Central memory CD8-positive, alpha-beta T cell (primary cell): ENCODE data around the gene IQGAP2.

Experiments used
- ATAC-seq: fragments of 150-1000 bp; cut with Tn5 transposase; replicated peaks from 2 replicates; pipeline ENCODE4 v1.10.0; 2022; ENCODE audit warnings: mild to moderate bottlenecking, moderate FRiP score, moderate number of reproducible peaks; ENCODE audit not compliant: poor library complexity, severe bottlenecking; ENCODE audit errors: extremely low read depth
- DNase-seq, 2 donors: peaks; one replicate each; pipeline ENCODE4 v3.0.0; 2021; ENCODE audit warnings: low spot score in 2 of 2
- H3K27ac Mint-ChIP-seq: one replicate; pipeline ENCODE4 v1.8.0; 2022; ENCODE audit warnings: low read depth, mild to moderate bottlenecking, moderate library complexity, mixed read lengths
- H3K27me3 Mint-ChIP-seq: one replicate; pipeline ENCODE4 v1.8.0; 2022; ENCODE audit warnings: mixed read lengths
- H3K36me3 Mint-ChIP-seq: one replicate; pipeline ENCODE4 v1.8.0; 2022; ENCODE audit warnings: mild to moderate bottlenecking, moderate library complexity, mixed read lengths; ENCODE audit not compliant: insufficient read depth
- H3K4me1 Mint-ChIP-seq: one replicate; pipeline ENCODE4 v1.8.0; 2022; ENCODE audit warnings: mixed read lengths
- H3K4me3 Mint-ChIP-seq: one replicate; pipeline ENCODE4 v1.8.0; 2022; ENCODE audit warnings: mild to moderate bottlenecking, moderate library complexity, mixed read lengths
- H3K9me3 Mint-ChIP-seq: one replicate; pipeline ENCODE4 v1.8.0; 2022; ENCODE audit warnings: mixed read lengths

Gene IQGAP2

GRCh38 chr5:76445830-76446229, 42.7 kb downstream of the IQGAP2 start:
- ATAC-seq (no peak), DNase-seq (no peak)
- peak overlapping the region; percentile 60 for H3K27ac Mint-ChIP-seq
- H3K9me3 Mint-ChIP-seq: no peaks in the 10 kb centered on the region
- H3K27me3 Mint-ChIP-seq: no peaks in the 10 kb centered on the region
- no peak overlapping the region for H3K4me3 Mint-ChIP-seq
- peaks cover 28% of the 10 kb centered on the region for H3K36me3 Mint-ChIP-seq
- H3K4me1 Mint-ChIP-seq: peaks cover 84% of the 10 kb centered on the region

GRCh38 chr5:76446776-76447175, 43.7 kb downstream of the IQGAP2 start:
- H3K36me3 Mint-ChIP-seq: peaks cover 26% of the 10 kb centered on the region
- no peak overlapping the region for H3K4me3 Mint-ChIP-seq
- DNase-seq (no peak), ATAC-seq (no peak)
- no peaks in the 10 kb centered on the region for H3K9me3 Mint-ChIP-seq
- H3K4me1 Mint-ChIP-seq: peaks cover 84% of the 10 kb centered on the region
- no peaks in the 10 kb centered on the region for H3K27me3 Mint-ChIP-seq
- no peak overlapping the region for H3K27ac Mint-ChIP-seq

GRCh38 chr5:76449606-76450005, 46.5 kb downstream of the IQGAP2 start:
- no peak for ATAC-seq
- Mint-ChIP-seq H3K4me3 (no peak overlapping the region), H3K36me3 (peaks cover 26% of the 10 kb centered on the region), H3K9me3 (no peaks in the 10 kb centered on the region), H3K27me3 (no peaks in the 10 kb centered on the region), H3K27ac (peak overlapping the region; percentile 81), H3K4me1 (peaks cover 76% of the 10 kb centered on the region)
- DNase-seq: no peak

- ATAC-seq: no peak
- DNase-seq: no peak
- Mint-ChIP-seq H3K27me3 (no peaks in the 10 kb centered on the region), H3K9me3 (no peaks in the 10 kb centered on the region), H3K4me1 (peaks cover 73% of the 10 kb centered on the region), H3K36me3 (peaks cover 23% of the 10 kb centered on the region), H3K4me3 (peak overlapping the region; percentile 43), H3K27ac (peak overlapping the region; percentile 81)
Measured at GRCh38 chr5:76450054-76450453, 47.0 kb downstream of the IQGAP2 start.

- no peaks in the 10 kb centered on the region for H3K27me3 Mint-ChIP-seq
- ATAC-seq (no peak), DNase-seq (no peak)
- H3K27ac Mint-ChIP-seq: peak overlapping the region; percentile 41
- H3K36me3 Mint-ChIP-seq: peaks cover 19% of the 10 kb centered on the region
- peak overlapping the region; percentile 43 for H3K4me3 Mint-ChIP-seq
- H3K4me1 Mint-ChIP-seq: peaks cover 70% of the 10 kb centered on the region
- H3K9me3 Mint-ChIP-seq: no peaks in the 10 kb centered on the region
Measured at GRCh38 chr5:76451031-76451701, 48.1 kb downstream of the IQGAP2 start.

GRCh38 chr5:76455531-76456133, 52.5 kb downstream of the IQGAP2 start:
- H3K4me1 Mint-ChIP-seq: peaks cover 69% of the 10 kb centered on the region
- no peak overlapping the region for H3K4me3 Mint-ChIP-seq

GRCh38 chr5:76456258-76456657, 53.2 kb downstream of the IQGAP2 start:
- no peak for DNase-seq
- peaks cover 13% of the 10 kb centered on the region for H3K36me3 Mint-ChIP-seq
- no peaks in the 10 kb centered on the region for H3K9me3 Mint-ChIP-seq
- H3K27ac Mint-ChIP-seq: no peak overlapping the region
- no peaks in the 10 kb centered on the region for H3K27me3 Mint-ChIP-seq
- H3K4me3 Mint-ChIP-seq: no peak overlapping the region
- no peak for ATAC-seq
- H3K4me1 Mint-ChIP-seq: peaks cover 64% of the 10 kb centered on the region

More at GRCh38 chr5:76455531-76456133, 52.5 kb downstream of the IQGAP2 start:
- H3K27ac Mint-ChIP-seq: no peak overlapping the region
- no peak for ATAC-seq
- H3K36me3 Mint-ChIP-seq: peaks cover 15% of the 10 kb centered on the region
- no peaks in the 10 kb centered on the region for H3K27me3 Mint-ChIP-seq
- DNase-seq: no peak
- H3K9me3 Mint-ChIP-seq: no peaks in the 10 kb centered on the region

- no peaks in the 10 kb centered on the region for H3K9me3 Mint-ChIP-seq
- H3K27ac Mint-ChIP-seq: peak overlapping the region; percentile 61
- H3K4me3 Mint-ChIP-seq: no peak overlapping the region
- no peaks in the 10 kb centered on the region for H3K27me3 Mint-ChIP-seq
- peaks cover 25% of the 10 kb centered on the region for H3K36me3 Mint-ChIP-seq
- ATAC-seq (no peak), DNase-seq (no peak)
- peaks cover 71% of the 10 kb centered on the region for H3K4me1 Mint-ChIP-seq
Measured at GRCh38 chr5:76457674-76458485, 54.8 kb downstream of the IQGAP2 start.

GRCh38 chr5:76458486-76458830, 55.4 kb downstream of the IQGAP2 start:
- Mint-ChIP-seq H3K4me1 (peaks cover 68% of the 10 kb centered on the region), H3K4me3 (no peak overlapping the region), H3K27ac (peak overlapping the region; percentile 61), H3K9me3 (no peaks in the 10 kb centered on the region), H3K27me3 (no peaks in the 10 kb centered on the region), H3K36me3 (peaks cover 30% of the 10 kb centered on the region)
- DNase-seq: no peak
- no peak for ATAC-seq

- DNase-seq: no peak
- Mint-ChIP-seq H3K9me3 (no peaks in the 10 kb centered on the region), H3K4me3 (no peak overlapping the region), H3K36me3 (peaks cover 26% of the 10 kb centered on the region), H3K27me3 (no peaks in the 10 kb centered on the region), H3K4me1 (peaks cover 66% of the 10 kb centered on the region), H3K27ac (peak overlapping the region; percentile 61)
- ATAC-seq: no peak
Measured at GRCh38 chr5:76460104-76460503, 57.0 kb downstream of the IQGAP2 start.

GRCh38 chr5:76462097-76462667, 59.1 kb downstream of the IQGAP2 start:
- H3K9me3 Mint-ChIP-seq: no peaks in the 10 kb centered on the region
- ATAC-seq: no peak

GRCh38 chr5:76467216-76467615, 64.1 kb downstream of the IQGAP2 start:
- peak overlapping the region; percentile 39 for H3K27ac Mint-ChIP-seq

More at GRCh38 chr5:76462097-76462667, 59.1 kb downstream of the IQGAP2 start:
- Mint-ChIP-seq H3K27me3 (no peaks in the 10 kb centered on the region), H3K36me3 (peaks cover 24% of the 10 kb centered on the region), H3K4me1 (peaks cover 63% of the 10 kb centered on the region), H3K4me3 (no peak overlapping the region), H3K27ac (no peak overlapping the region)
- DNase-seq: no peak

More at GRCh38 chr5:76467216-76467615, 64.1 kb downstream of the IQGAP2 start:
- ATAC-seq (no peak), DNase-seq (no peak)
- H3K4me1 Mint-ChIP-seq: peaks cover 64% of the 10 kb centered on the region
- no peak overlapping the region for H3K4me3 Mint-ChIP-seq
- peaks cover 15% of the 10 kb centered on the region for H3K36me3 Mint-ChIP-seq
- no peaks in the 10 kb centered on the region for H3K27me3 Mint-ChIP-seq
- no peaks in the 10 kb centered on the region for H3K9me3 Mint-ChIP-seq
